HEK293 (cell line): ENCODE measurements around the gene KRT38.

Experiments
- CTCF ChIP-seq: fragments of 450-650 bp; formaldehyde crosslinking; IDR thresholded peaks from 2 replicates; pipeline ENCODE4 v1.5.1; 2016; ENCODE audit warnings: missing biosample characterization, missing genetic modification characterization
- FEZF1 ChIP-seq: fragments of 450-650 bp; formaldehyde crosslinking; IDR thresholded peaks from 2 replicates; pipeline ENCODE4 v1.5.1; 2016; ENCODE audit warnings: missing biosample characterization, missing genetic modification characterization
- KLF1 ChIP-seq: fragments of 450-650 bp; formaldehyde crosslinking; IDR thresholded peaks from 2 replicates; pipeline ENCODE4 v1.5.1; 2016; ENCODE audit warnings: missing biosample characterization, missing genetic modification characterization
- KLF8 ChIP-seq: fragments of 450-650 bp; formaldehyde crosslinking; IDR thresholded peaks from 2 replicates; pipeline ENCODE4 v1.5.1; 2016; ENCODE audit warnings: missing biosample characterization, missing genetic modification characterization
- MZF1 ChIP-seq: fragments of 450-650 bp; formaldehyde crosslinking; IDR thresholded peaks from 2 replicates; pipeline ENCODE4 v1.5.1; 2017; ENCODE audit warnings: missing biosample characterization, missing genetic modification characterization, borderline replicate concordance
- ZFP69B ChIP-seq: fragments of 450-650 bp; formaldehyde crosslinking; IDR thresholded peaks from 2 replicates; pipeline ENCODE4 v1.5.1; 2016; ENCODE audit warnings: missing biosample characterization, missing genetic modification characterization
- ZNF2 ChIP-seq: fragments of 450-650 bp; formaldehyde crosslinking; IDR thresholded peaks from 2 replicates; pipeline ENCODE4 v1.5.1; 2016; ENCODE audit warnings: missing biosample characterization, missing genetic modification characterization
- ZNF24 ChIP-seq: fragments of 450-650 bp; formaldehyde crosslinking; IDR thresholded peaks from 2 replicates; pipeline ENCODE4 v1.5.1; 2016; ENCODE audit warnings: missing biosample characterization, missing genetic modification characterization
- ZNF274 ChIP-seq, 2 experiments: fragments of 200-500 bp in 1 of 2; fragments of 450-650 bp in 1 of 2; sonication (Bioruptor generic) in 1 of 2; formaldehyde crosslinking in 1 of 2; IDR thresholded peaks; 2 replicates each; pipeline versions ENCODE4 v1.5.1 to v1.6.1; 2014 to 2016; ENCODE audit warnings: borderline replicate concordance in 1 of 2, inconsistent platforms in 1 of 2, low read length in 1 of 2, missing biosample characterization in 1 of 2, missing genetic modification characterization in 1 of 2
- ZNF626 ChIP-seq: fragments of 450-650 bp; sonication (Bioruptor Pico); formaldehyde crosslinking; IDR thresholded peaks from 2 replicates; pipeline ENCODE4 v1.5.1; 2018; ENCODE audit warnings: missing biosample characterization, missing genetic modification characterization, inconsistent platforms
- TF ChIP-seq, protein P1 (sequence below): fragments of 450-650 bp; formaldehyde crosslinking; conservative IDR thresholded peaks from 2 replicates; pipeline ENCODE4 v1.5.1; 2016; ENCODE audit warnings: low read depth, missing biosample characterization, missing genetic modification characterization

- no peak for TF ChIP-seq ZNF2 (tag by site-specific recombination)
- TF ChIP-seq MZF1 (tag by site-specific recombination): no peak
- no peak for TF ChIP-seq FEZF1 (tag by site-specific recombination)
- no peak for TF ChIP-seq ZNF626 (tag by site-specific recombination)
- no peak for TF ChIP-seq ZNF24 (tag by site-specific recombination)
- TF ChIP-seq CTCF: no peak
- TF ChIP-seq, protein P1, sequence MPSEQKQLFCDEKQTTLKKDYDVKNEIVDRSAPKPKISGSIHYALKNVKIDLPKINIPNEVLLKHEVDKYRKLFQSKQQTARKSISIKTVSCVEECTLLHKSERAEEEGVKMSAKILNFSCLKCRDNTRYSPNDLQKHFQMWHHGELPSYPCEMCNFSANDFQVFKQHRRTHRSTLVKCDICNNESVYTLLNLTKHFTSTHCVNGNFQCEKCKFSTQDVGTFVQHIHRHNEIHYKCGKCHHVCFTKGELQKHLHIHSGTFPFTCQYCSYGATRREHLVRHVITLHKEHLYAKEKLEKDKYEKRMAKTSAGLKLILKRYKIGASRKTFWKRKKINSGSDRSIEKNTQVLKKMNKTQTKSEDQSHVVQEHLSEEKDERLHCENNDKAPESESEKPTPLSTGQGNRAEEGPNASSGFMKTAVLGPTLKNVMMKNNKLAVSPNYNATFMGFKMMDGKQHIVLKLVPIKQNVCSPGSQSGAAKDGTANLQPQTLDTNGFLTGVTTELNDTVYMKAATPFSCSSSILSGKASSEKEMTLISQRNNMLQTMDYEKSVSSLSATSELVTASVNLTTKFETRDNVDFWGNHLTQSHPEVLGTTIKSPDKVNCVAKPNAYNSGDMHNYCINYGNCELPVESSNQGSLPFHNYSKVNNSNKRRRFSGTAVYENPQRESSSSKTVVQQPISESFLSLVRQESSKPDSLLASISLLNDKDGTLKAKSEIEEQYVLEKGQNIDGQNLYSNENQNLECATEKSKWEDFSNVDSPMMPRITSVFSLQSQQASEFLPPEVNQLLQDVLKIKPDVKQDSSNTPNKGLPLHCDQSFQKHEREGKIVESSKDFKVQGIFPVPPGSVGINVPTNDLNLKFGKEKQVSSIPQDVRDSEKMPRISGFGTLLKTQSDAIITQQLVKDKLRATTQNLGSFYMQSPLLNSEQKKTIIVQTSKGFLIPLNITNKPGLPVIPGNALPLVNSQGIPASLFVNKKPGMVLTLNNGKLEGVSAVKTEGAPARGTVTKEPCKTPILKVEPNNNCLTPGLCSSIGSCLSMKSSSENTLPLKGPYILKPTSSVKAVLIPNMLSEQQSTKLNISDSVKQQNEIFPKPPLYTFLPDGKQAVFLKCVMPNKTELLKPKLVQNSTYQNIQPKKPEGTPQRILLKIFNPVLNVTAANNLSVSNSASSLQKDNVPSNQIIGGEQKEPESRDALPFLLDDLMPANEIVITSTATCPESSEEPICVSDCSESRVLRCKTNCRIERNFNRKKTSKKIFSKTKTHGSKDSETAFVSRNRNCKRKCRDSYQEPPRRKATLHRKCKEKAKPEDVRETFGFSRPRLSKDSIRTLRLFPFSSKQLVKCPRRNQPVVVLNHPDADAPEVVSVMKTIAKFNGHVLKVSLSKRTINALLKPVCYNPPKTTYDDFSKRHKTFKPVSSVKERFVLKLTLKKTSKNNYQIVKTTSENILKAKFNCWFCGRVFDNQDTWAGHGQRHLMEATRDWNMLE (tag by site-specific recombination): no peak
- no peak for TF ChIP-seq ZFP69B (tag by site-specific recombination)
- no peak for TF ChIP-seq KLF1 (tag by site-specific recombination)
- TF ChIP-seq KLF8: no peak
- no peak for TF ChIP-seq ZNF274 (IDR thresholded peaks at IDR 0.05; ENCODE audit: low read length)
- TF ChIP-seq ZNF274 (tag by site-specific recombination; IDR thresholded peaks at IDR 0.05; ENCODE audit: borderline replicate concordance): no peak
Measured at GRCh38 chr17:41462705-41463104, 21.9 kb upstream of the KRT38 start.
